ENCODE results near the gene SP2. TPM values are rescaled to one million over a fixed set of nuclear protein-coding genes. Genes with fewer than 3 reads are reported as not detected.
"Not testable (repeated sequence)": the region's sequence is repeated elsewhere in the genome, so short reads cannot be mapped to it uniquely, and the experiment has no call there.

SP2 gene
- polyA plus RNA-seq, 10 donors, result 12.3 to 18.3 (median 14.7) TPM

GRCh38 chr17:47916489-47917208 is 20.6 kb downstream of the SP2 start:
- no peak for DNase-seq

- no peak for DNase-seq
Observed at GRCh38 chr17:47917581-47917980, 21.5 kb downstream of the SP2 start.

GRCh38 chr17:47918006-47918405 is 22.0 kb downstream of the SP2 start:
- DNase-seq, result no peak

- no peak for DNase-seq
Observed at GRCh38 chr17:47918991-47919390, 23.0 kb downstream of the SP2 start.

GRCh38 chr17:47919889-47920288 is 23.9 kb downstream of the SP2 start:
- DNase-seq, result not testable (repeated sequence)

GRCh38 chr17:47924785-47925677 is 29.0 kb downstream of the SP2 start:
- no peak for DNase-seq

- DNase-seq, result no peak
Observed at GRCh38 chr17:47925678-47925988, 29.6 kb downstream of the SP2 start.

GRCh38 chr17:47927821-47928400 is 31.9 kb downstream of the SP2 start:
- no peak for DNase-seq

GRCh38 chr17:47928415-47928814 is 32.4 kb downstream of the SP2 start:
- no peak for DNase-seq

- DNase-seq, result peak in 2 of 3 donors; percentile 47 to 83
Observed at GRCh38 chr17:47929218-47930000, 33.4 kb downstream of the SP2 start.

- no peak for DNase-seq
Observed at GRCh38 chr17:47931848-47932247, 35.8 kb downstream of the SP2 start.

- no peak for DNase-seq
Observed at GRCh38 chr17:47934856-47935255, 38.8 kb downstream of the SP2 start.

GRCh38 chr17:47935468-47935867 is 39.4 kb downstream of the SP2 start:
- not testable (repeated sequence) for DNase-seq

- DNase-seq, result peak in 2 of 3 donors; percentile 24 to 39
Observed at GRCh38 chr17:47935961-47936360, 39.9 kb downstream of the SP2 start.

- no peak for DNase-seq
Observed at GRCh38 chr17:47937941-47938340, 41.9 kb downstream of the SP2 start.

GRCh38 chr17:47941246-47942095 is 45.4 kb downstream of the SP2 start, which contains the start of gene PNPO:
TSS of gene PNPO (plus strand) at chr17:47941571. CDS start at chr17:47941676, 105 bp downstream.
- peak; percentile 94 to 97 (median 96) for DNase-seq

GRCh38 chr17:47942096-47942510 is 46.1 kb downstream of the SP2 start:
- DNase-seq, result no peak

- no peak for DNase-seq
Observed at GRCh38 chr17:47942568-47942967, 46.5 kb downstream of the SP2 start.

- no peak for DNase-seq
Observed at GRCh38 chr17:47945080-47945479, 49.0 kb downstream of the SP2 start.

Measured in muscle of back (tissue), 11 donors.